Panc1 (cell line): ENCODE results near the gene GPR55. TPM values are rescaled to one million over a fixed set of nuclear protein-coding genes. Genes with fewer than 3 reads are reported as not detected.

Experiments used
- ATAC-seq: fragments of 200-7000 bp; cut with Tn5 transposase; 2 replicates; pipeline ENCODE4 v1.9.1; 2020; ENCODE audit warnings: mild to moderate bottlenecking, moderate library complexity
- BruUV-seq: library from RNA; stranded (reverse); fragments of 400-500 nt; replicated peaks from 2 replicates; lab custom pipeline; 2021; lab: Mats Ljungman, UMichigan
- CTCF ChIA-PET: fragments of 300-600 bp; sonication (Branson Sonifier 250); formaldehyde crosslinking; loops from one replicate; lab custom pipeline; 2022; ENCODE audit warnings: antibody characterized with exemption; lab: Charles Lee
- POLR2A ChIA-PET: fragments of 300-600 bp; sonication (Branson Sonifier 250); formaldehyde crosslinking; loops from one replicate; lab custom pipeline; 2022; ENCODE audit warnings: antibody characterized with exemption; lab: Charles Lee
- DNase-seq: peaks from one replicate; pipeline ENCODE4 v3.0.0-alpha.2; 2010; ENCODE audit warnings: low read depth, low spot score
- H3K27ac ChIP-seq: 2 replicates; pipeline ENCODE4 v1.5.1; 2011; ENCODE audit warnings: mild to moderate bottlenecking, low read length, inconsistent platforms
- H3K27me3 ChIP-seq: fragments of 200-500 bp; sonication (Bioruptor generic); 2 replicates; pipeline ENCODE4 v1.6.0; 2014; ENCODE audit warnings: low read length, inconsistent platforms; ENCODE audit not compliant: control insufficient read depth, insufficient read depth
- H3K36me3 ChIP-seq: fragments of 200-500 bp; sonication (Bioruptor generic); 2 replicates; pipeline ENCODE4 v1.5.1; 2014; ENCODE audit warnings: inconsistent platforms, mild to moderate bottlenecking, low read length, moderate library complexity; ENCODE audit not compliant: control insufficient read depth, insufficient read depth
- H3K4me1 ChIP-seq: 2 replicates; pipeline ENCODE4 v1.5.1; 2011; ENCODE audit warnings: inconsistent platforms, mild to moderate bottlenecking, low read length, moderate library complexity; ENCODE audit not compliant: control insufficient read depth, insufficient read depth
- H3K4me3 ChIP-seq, 2 experiments: 2 replicates each; pipeline ENCODE4 v1.5.1; 2011 to 2012; ENCODE audit warnings: low read depth in 2 of 2, low read length in 2 of 2, mild to moderate bottlenecking in 2 of 2, inconsistent platforms in 1 of 2, moderate library complexity in 1 of 2
- H3K9me3 ChIP-seq: fragments of 200-500 bp; sonication (Bioruptor generic); 2 replicates; pipeline ENCODE4 v1.5.1; 2014; ENCODE audit warnings: low read depth, mild to moderate bottlenecking, inconsistent platforms, low read length, moderate library complexity; ENCODE audit not compliant: control insufficient read depth, insufficient read depth
- POLR2AphosphoS5 ChIP-seq: IDR thresholded peaks from 2 replicates; pipeline ENCODE4 v1.6.1; 2012; ENCODE audit warnings: mild to moderate bottlenecking, low read depth, low read length, moderate library complexity
- REST ChIP-seq, 2 experiments: IDR thresholded peaks; 2 replicates each; pipeline ENCODE4 v1.6.1; 2011 to 2012; ENCODE audit warnings: low read depth in 2 of 2, control low read depth in 1 of 2, low read length in 1 of 2, mild to moderate bottlenecking in 1 of 2, moderate library complexity in 1 of 2; ENCODE audit not compliant: insufficient read depth in 1 of 2
- SIN3A ChIP-seq: IDR thresholded peaks from 2 replicates; pipeline ENCODE4 v1.6.1; 2012; ENCODE audit warnings: low read depth, mild to moderate bottlenecking, low read length, moderate library complexity, borderline replicate concordance; ENCODE audit not compliant: insufficient read depth
- TCF7L2 ChIP-seq: IDR thresholded peaks from 2 replicates; pipeline ENCODE4 v1.6.1; 2011; ENCODE audit warnings: mild to moderate bottlenecking, low read depth, low read length, inconsistent platforms
- in situ Hi-C: cut with HindIII; loops from 2 replicates; pipeline ENCODE4 v1.10.0; 2016; ENCODE audit warnings: low sequenced_read_pairs, low pct_unique_long_range_greater_than_20kb
- intact Hi-C: fragments of 100-400 bp; cut with micrococcal nuclease; formaldehyde crosslinking; loops from one replicate; pipeline ENCODE4 v1.10.0; 2022; ENCODE audit not compliant: unreplicated experiment
- total RNA-seq: library from RNA; stranded (reverse); gene quantifications from one replicate; pipeline ENCODE4 v1.2.1, GENCODE V29; 2021; ENCODE audit not compliant: unreplicated experiment
- TF ChIP-seq, protein P1 (sequence below): fragments of 450-650 bp; IDR thresholded peaks from 2 replicates; pipeline ENCODE4 v1.5.1; 2017; ENCODE audit warnings: mild to moderate bottlenecking

The GPR55 gene
- total RNA-seq, 1 experiment from 2014 or later, result 0.08 TPM

DNA sequence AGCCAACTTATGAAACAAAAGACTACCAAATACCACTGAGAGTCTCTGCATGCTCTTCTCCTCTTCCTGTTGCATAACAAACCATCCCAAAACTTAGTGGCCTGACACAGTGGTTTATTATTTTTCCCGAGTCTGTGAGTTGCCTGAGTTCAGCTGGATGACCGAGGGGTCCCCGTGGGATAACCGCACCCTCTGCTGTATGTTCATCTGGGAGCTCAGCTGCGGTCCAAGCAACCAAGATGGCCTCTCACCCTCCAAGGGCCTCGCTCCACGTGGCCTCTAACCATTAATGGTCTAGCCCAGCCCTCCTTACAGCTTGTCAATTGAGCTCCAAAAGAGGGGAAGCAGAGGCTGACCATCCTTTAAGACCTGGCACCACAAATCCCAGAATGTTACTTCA lies 43.2 kb downstream of the GPR55 start:
- ChIA-PET CTCF (no interaction called here), POLR2A (interaction anchor here (0.6 kb wide), 1 partner anchor 44 kb away, joined by 3 read pairs; no protein-coding TSS in a partner anchor)
- in situ Hi-C loops (no loop called here), intact Hi-C loops (no loop called here)
- Histone ChIP-seq H3K36me3 (no peaks in the 10 kb centered on the region), H3K27me3 (no peaks in the 10 kb centered on the region), H3K4me3 (no peak overlapping the region), H3K9me3 (no peaks in the 10 kb centered on the region), H3K27ac (no peak overlapping the region), H3K4me1 (no peaks in the 10 kb centered on the region)
- no peak for ATAC-seq
- DNase-seq, result no peak
- no TSS peak for BruUV-seq
- no peak for TF ChIP-seq POLR2AphosphoS5
- TF ChIP-seq, protein P1, sequence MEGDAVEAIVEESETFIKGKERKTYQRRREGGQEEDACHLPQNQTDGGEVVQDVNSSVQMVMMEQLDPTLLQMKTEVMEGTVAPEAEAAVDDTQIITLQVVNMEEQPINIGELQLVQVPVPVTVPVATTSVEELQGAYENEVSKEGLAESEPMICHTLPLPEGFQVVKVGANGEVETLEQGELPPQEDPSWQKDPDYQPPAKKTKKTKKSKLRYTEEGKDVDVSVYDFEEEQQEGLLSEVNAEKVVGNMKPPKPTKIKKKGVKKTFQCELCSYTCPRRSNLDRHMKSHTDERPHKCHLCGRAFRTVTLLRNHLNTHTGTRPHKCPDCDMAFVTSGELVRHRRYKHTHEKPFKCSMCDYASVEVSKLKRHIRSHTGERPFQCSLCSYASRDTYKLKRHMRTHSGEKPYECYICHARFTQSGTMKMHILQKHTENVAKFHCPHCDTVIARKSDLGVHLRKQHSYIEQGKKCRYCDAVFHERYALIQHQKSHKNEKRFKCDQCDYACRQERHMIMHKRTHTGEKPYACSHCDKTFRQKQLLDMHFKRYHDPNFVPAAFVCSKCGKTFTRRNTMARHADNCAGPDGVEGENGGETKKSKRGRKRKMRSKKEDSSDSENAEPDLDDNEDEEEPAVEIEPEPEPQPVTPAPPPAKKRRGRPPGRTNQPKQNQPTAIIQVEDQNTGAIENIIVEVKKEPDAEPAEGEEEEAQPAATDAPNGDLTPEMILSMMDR, result no peak
- no peak for TF ChIP-seq SIN3A
- TF ChIP-seq REST (IDR thresholded peaks at IDR 0.05; ENCODE audit: insufficient read depth in 1 of 2, low read depth in 2 of 2, low read length in 1 of 2), result no peak
- TF ChIP-seq TCF7L2, result no peak

DNA sequence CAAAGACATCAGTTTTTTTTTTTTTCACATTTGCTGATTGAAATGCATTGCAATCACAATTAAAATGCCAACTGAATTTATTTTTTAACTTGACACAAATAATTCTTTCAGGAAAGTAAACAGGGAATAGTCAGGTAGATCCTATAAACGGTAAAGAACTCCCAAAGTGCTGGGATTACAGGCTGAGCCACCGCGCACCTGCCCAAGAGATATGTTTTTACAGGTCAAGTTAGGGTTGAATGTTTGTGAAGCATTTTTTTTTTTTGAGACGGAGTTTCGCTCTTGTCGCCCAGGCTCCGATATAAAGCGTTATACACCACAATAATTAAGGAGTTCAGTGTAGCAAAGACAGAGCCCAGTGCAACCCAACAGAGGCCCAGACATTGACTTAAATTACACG lies 45.2 kb downstream of the GPR55 start:
- BruUV-seq, result no TSS peak
- no peaks in the 10 kb centered on the region for H3K4me1 ChIP-seq
- in situ Hi-C loops (loop anchor here (5.0 kb wide), 1 partner anchor 72 kb away; no protein-coding TSS in a partner anchor), intact Hi-C loops (no loop called here)
- TF ChIP-seq REST (IDR thresholded peaks at IDR 0.05; ENCODE audit: insufficient read depth in 1 of 2, low read depth in 2 of 2, low read length in 1 of 2) (no peak), TCF7L2 (no peak), POLR2AphosphoS5 (no peak), SIN3A (no peak)
- TF ChIP-seq, protein P1, result no peak
- POLR2A ChIA-PET, result no interaction called here
- ATAC-seq, result no peak
- CTCF ChIA-PET, result no interaction called here
- H3K36me3 ChIP-seq, result no peaks in the 10 kb centered on the region
- H3K27me3 ChIP-seq, result no peaks in the 10 kb centered on the region
- H3K9me3 ChIP-seq, result no peaks in the 10 kb centered on the region
- H3K4me3 ChIP-seq, result no peak overlapping the region
- DNase-seq, result no peak
- H3K27ac ChIP-seq, result no peak overlapping the region
